Vagina (tissue), 2 donors: Measurements from ENCODE around the gene ALDH8A1.

Experiments
- CTCF ChIP-seq, 3 experiments: fragments of 450-650 bp in 2 of 3; fragments of 200-600 bp in 1 of 3; sonication (generic) in 1 of 3; IDR thresholded peaks; one replicate each; pipeline ENCODE4 v1.5.1; 2017 to 2019; ENCODE audit warnings: antibody characterized with exemption in 3 of 3, mild to moderate bottlenecking in 2 of 3, moderate library complexity in 2 of 3
- POLR2A ChIP-seq, 2 donors: fragments of 450-650 bp; IDR thresholded peaks; one replicate each; pipeline ENCODE4 v1.6.1; 2017; ENCODE audit warnings: antibody characterized with exemption in 2 of 2, mild to moderate bottlenecking in 2 of 2, moderate library complexity in 2 of 2
- POLR2AphosphoS5 ChIP-seq, 2 donors: sonication (generic); formaldehyde crosslinking; IDR thresholded peaks; one replicate each; pipeline ENCODE4 v1.9.0; 2017; ENCODE audit warnings: antibody characterized with exemption in 2 of 2, mild to moderate bottlenecking in 2 of 2, low read depth in 1 of 2; ENCODE audit not compliant: insufficient read depth in 1 of 2

- TF ChIP-seq POLR2A (IDR thresholded peaks at IDR 0.05) (no peak), CTCF (IDR thresholded peaks at IDR 0.05) (no peak), POLR2AphosphoS5 (IDR thresholded peaks at IDR 0.05; ENCODE audit: insufficient read depth in 1 of 2, low read depth in 1 of 2) (no peak)
Observed at GRCh38 chr6:134883314-134883713, 66.6 kb downstream of the ALDH8A1 start.
